GM13977 (cell line): ENCODE results near the gene AFDN.
A peak's percentile ranks its signal among the peaks of the same experiment; 100 is the strongest.

Experiments
- DNase-seq: peaks from one replicate; pipeline ENCODE4 v3.0.0; 2012; ENCODE audit warnings: low spot score
- CTCF ChIP-seq: IDR thresholded peaks from 2 replicates; pipeline ENCODE4 v1.5.1; 2012; ENCODE audit warnings: mild to moderate bottlenecking, control low read depth; ENCODE audit not compliant: insufficient read depth; ENCODE audit errors: extremely low read depth, missing control alignments
- in situ Hi-C: fragments of 300-500 bp; cut with MboI; formaldehyde crosslinking; loops from one replicate; pipeline ENCODE4 v1.12.0; 2022; ENCODE audit warnings: low sequenced_read_pairs, low pct_unique_long_range_greater_than_20kb, mixed read lengths, inconsistent platforms; ENCODE audit not compliant: unreplicated experiment

The AFDN gene

DNA sequence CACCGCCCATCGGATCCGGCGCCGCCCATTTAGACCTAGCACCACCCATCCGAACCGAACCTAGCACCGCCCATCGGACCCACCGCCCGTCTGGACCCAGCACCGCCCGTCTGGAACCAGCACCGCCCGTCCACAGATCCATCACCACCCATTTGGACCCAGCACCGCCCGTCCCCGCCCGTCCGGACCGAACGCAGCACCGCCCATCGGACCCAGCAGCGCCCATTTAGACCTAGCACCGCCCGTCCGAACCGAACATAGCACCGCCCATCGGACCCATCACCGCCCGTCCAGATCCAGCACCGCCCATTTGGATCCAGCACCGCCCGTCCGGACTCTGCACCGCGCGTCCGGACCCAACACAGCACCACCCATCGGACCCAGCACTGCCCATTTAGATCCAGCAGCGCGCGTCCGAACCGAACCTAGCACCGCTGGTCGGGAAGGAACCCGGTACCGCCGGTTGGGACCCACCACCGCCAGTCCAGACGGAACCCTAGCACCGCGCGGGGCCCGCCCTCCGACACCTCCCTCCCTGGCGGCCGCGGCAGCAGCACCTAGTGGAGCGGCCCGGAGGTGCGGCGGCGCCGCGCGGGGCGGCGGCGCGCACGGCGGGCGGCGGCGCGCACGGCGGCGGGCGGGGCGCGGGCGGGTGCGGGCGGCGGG, 348 bp upstream of the AFDN start:
- in situ Hi-C loops, result no loop called here
- peak; percentile 93 for DNase-seq
- TF ChIP-seq CTCF, result peak; percentile 49

DNA sequence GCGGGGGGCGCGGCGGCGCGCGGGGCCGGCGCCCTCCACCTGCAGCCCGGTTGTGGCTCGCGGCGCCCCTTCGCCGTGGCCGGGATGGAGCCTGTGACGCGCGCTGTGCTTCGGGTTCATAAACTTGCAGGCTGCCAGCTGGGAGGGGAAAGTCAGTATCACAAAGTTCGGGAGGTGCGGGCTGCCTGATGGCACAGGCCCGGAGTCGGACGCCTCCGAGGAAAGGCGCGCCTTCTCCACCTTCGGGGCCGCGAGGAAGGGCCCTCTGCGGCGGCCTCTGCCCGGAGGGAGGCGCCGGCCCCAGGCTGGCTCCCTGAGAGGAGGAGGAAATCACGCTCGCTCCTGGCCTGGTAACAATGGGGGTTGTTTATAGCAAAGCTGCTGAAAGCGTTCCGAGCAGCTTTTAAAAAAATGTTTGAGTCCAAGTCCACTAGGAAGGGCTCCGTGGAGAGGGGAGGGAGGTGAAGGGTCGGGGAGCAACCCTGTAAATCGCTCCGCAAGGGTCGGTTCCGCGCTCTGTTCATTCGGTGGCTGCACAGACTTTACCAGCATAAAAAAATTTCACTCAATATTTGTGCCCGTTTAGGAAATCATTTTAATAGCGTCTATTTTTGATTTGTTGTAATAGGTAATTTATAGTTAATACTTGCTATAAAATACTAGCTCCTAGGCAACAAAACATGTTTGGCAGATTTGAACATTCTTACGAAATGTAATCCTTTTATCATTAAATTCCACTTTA, 1.0 kb downstream of the AFDN start:
- DNase-seq, result peak; percentile 64
- TF ChIP-seq CTCF, result no peak
- in situ Hi-C loops, result no loop called here

- in situ Hi-C loops, result no loop called here
- TF ChIP-seq CTCF, result no peak
- no peak for DNase-seq
These were observed 1.7 kb downstream of the AFDN start for GRCh38 chr6:167828325-167828956.

GRCh38 chr6:167829513-167829912, 2.8 kb downstream of the AFDN start:
- TF ChIP-seq CTCF, result no peak
- DNase-seq, result no peak
- in situ Hi-C loops, result no loop called here

DNA sequence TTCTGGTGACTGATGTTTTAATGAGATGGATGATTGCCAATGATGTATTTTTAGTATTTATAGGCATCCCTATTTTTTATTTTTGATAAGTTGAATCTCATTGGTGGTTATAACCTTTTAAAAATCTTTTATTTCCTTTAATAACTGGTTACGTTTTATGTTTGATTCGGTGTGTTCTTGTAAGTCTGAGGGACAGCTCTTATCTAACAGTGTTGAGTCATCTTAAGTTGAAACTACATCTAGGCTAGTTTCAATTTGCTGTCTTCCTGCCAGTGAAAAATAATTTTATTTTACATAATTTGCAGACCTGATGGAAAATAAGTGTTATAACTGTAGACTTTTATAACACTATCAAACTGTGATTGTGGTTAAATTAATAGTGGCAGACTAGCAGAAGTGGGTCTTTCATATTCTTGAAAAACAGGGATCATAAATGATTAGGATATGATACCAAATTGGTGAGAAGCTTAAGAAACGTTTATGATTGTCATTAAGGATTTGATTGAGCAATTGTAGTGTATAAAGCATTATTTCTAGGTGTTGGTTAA, 4.6 kb downstream of the AFDN start:
- in situ Hi-C loops, result no loop called here
- DNase-seq, result no peak
- TF ChIP-seq CTCF, result no peak

- in situ Hi-C loops, result no loop called here
These were observed 6.0 kb downstream of the AFDN start for GRCh38 chr6:167832497-167833395.

More at GRCh38 chr6:167832497-167833395, 6.0 kb downstream of the AFDN start:
- no peak for DNase-seq
- TF ChIP-seq CTCF, result no peak
